ENCODE measurements around the gene ZNF860. TPM values are rescaled to one million over a fixed set of nuclear protein-coding genes. Genes with fewer than 3 reads are reported as not detected.

The ZNF860 gene
- polyA plus RNA-seq, 3 donors, result not detected

GRCh38 chr3:31999907-32000439 is 18.4 kb downstream of the ZNF860 start:
- H3K4me3 Mint-ChIP-seq, result no peak overlapping the region
- H4K20me1 ChIP-seq (ENCODE audit: insufficient read depth, low read length), result no peaks in the 10 kb centered on the region
- no peak overlapping the region for H3K9ac ChIP-seq (ENCODE audit: insufficient read depth, low read length, poor library complexity, severe bottlenecking)
- no peak for DNase-seq
- TF ChIP-seq CTCF (IDR thresholded peaks at IDR 0.05), result no peak
- no peak overlapping the region for H3K27ac Mint-ChIP-seq
- peaks cover 10% of the 10 kb centered on the region for H3K4me1 Mint-ChIP-seq
- intact Hi-C loops (cut with micrococcal nuclease), result no loop called here
- peaks cover 0 to 8% (median 7%) of the 10 kb centered on the region in 7 donors for H3K9me3 Mint-ChIP-seq
- no peak overlapping the region for H3K4me2 ChIP-seq (replicated peaks; ENCODE audit: extremely low read depth, low read length, poor library complexity, severe bottlenecking)
- no peak overlapping the region for H3K27ac ChIP-seq (ENCODE audit: low read depth in 1 of 2, low read length in 2 of 2)
- no peak overlapping the region for H2AFZ ChIP-seq (ENCODE audit: insufficient read depth, low read depth, low read length, poor library complexity, severe bottlenecking)
- no peaks in the 10 kb centered on the region for H3K79me2 ChIP-seq (ENCODE audit: insufficient read depth, low read length)
- H3K27me3 Mint-ChIP-seq (ENCODE audit: low read depth in 3 of 3), result peaks cover 0 to 5% (median 4%) of the 10 kb centered on the region in 3 donors
- H3K4me1 ChIP-seq (ENCODE audit: control insufficient read depth in 1 of 2, insufficient read depth in 2 of 2, low read length in 2 of 2), result peaks cover 0 to 8% of the 10 kb centered on the region in 2 donors
- peaks cover 0 to 2% of the 10 kb centered on the region in 2 donors for H3K9me3 ChIP-seq (replicated peaks in 1 of 2; ENCODE audit: control insufficient read depth in 1 of 2, insufficient read depth in 1 of 2, low read length in 2 of 2)
- no peak overlapping the region for H3K4me3 ChIP-seq (replicated peaks in 1 of 3; ENCODE audit: low read depth in 2 of 3, low read length in 3 of 3)
- no peaks in the 10 kb centered on the region for H3K36me3 Mint-ChIP-seq
- H3K36me3 ChIP-seq (replicated peaks in 1 of 2; ENCODE audit: control insufficient read depth in 1 of 2, insufficient read depth in 2 of 2, low read length in 2 of 2), result no peaks in the 10 kb centered on the region
- WGBS (ENCODE audit: insufficient coverage), result 76% methylated on average over 4 of the region's 7 CpGs
- no peaks in the 10 kb centered on the region for H3K27me3 ChIP-seq (ENCODE audit: control insufficient read depth in 2 of 2, insufficient read depth in 2 of 2, low read length in 2 of 2)

GRCh38 chr3:32000877-32001276 is 19.3 kb downstream of the ZNF860 start:
- H3K36me3 Mint-ChIP-seq, result no peaks in the 10 kb centered on the region
- Histone ChIP-seq H4K20me1 (ENCODE audit: insufficient read depth, low read length) (no peaks in the 10 kb centered on the region), H3K4me2 (replicated peaks; ENCODE audit: extremely low read depth, low read length, poor library complexity, severe bottlenecking) (no peak overlapping the region), H3K27me3 (ENCODE audit: control insufficient read depth in 2 of 2, insufficient read depth in 2 of 2, low read length in 2 of 2) (no peaks in the 10 kb centered on the region), H3K9ac (ENCODE audit: insufficient read depth, low read length, poor library complexity, severe bottlenecking) (no peak overlapping the region), H3K4me1 (ENCODE audit: control insufficient read depth in 1 of 2, insufficient read depth in 2 of 2, low read length in 2 of 2) (peaks cover 0 to 8% of the 10 kb centered on the region in 2 donors), H3K4me3 (replicated peaks in 1 of 3; ENCODE audit: low read depth in 2 of 3, low read length in 3 of 3) (no peak overlapping the region), H2AFZ (ENCODE audit: insufficient read depth, low read depth, low read length, poor library complexity, severe bottlenecking) (no peak overlapping the region), H3K9me3 (replicated peaks in 1 of 2; ENCODE audit: control insufficient read depth in 1 of 2, insufficient read depth in 1 of 2, low read length in 2 of 2) (no peaks in the 10 kb centered on the region), H3K27ac (ENCODE audit: low read depth in 1 of 2, low read length in 2 of 2) (no peak overlapping the region), H3K36me3 (replicated peaks in 1 of 2; ENCODE audit: control insufficient read depth in 1 of 2, insufficient read depth in 2 of 2, low read length in 2 of 2) (no peaks in the 10 kb centered on the region), H3K79me2 (ENCODE audit: insufficient read depth, low read length) (no peaks in the 10 kb centered on the region)
- H3K27ac Mint-ChIP-seq, result no peak overlapping the region
- peaks cover 10% of the 10 kb centered on the region for H3K4me1 Mint-ChIP-seq
- H3K4me3 Mint-ChIP-seq, result no peak overlapping the region
- 100% methylated on average over 1 of the region's 3 CpGs for WGBS (ENCODE audit: insufficient coverage)
- H3K9me3 Mint-ChIP-seq, result peaks cover 0 to 6% (median 2%) of the 10 kb centered on the region in 7 donors
- peaks cover 0 to 5% (median 4%) of the 10 kb centered on the region in 3 donors for H3K27me3 Mint-ChIP-seq (ENCODE audit: low read depth in 3 of 3)
- TF ChIP-seq CTCF (IDR thresholded peaks at IDR 0.05), result no peak
- DNase-seq, result no peak
- intact Hi-C loops (cut with micrococcal nuclease), result no loop called here

All from CD14-positive monocyte (primary cell).